CD4-positive, alpha-beta T cell (primary cell): ENCODE measurements around the gene R3HDM2. TPM values are rescaled to one million over a fixed set of nuclear protein-coding genes. Genes with fewer than 3 reads are reported as not detected.

Experiments
- ATAC-seq: fragments of 200-7000 bp; cut with Tn5 transposase; one replicate; pipeline ENCODE4 v1.10.0; 2022; ENCODE audit warnings: mild to moderate bottlenecking; ENCODE audit not compliant: poor library complexity
- CTCF ChIA-PET: fragments of 350-600 bp; sonication (Branson Sonifier 250); formaldehyde crosslinking; loops from one replicate; lab custom pipeline; 2021; ENCODE audit warnings: antibody characterized with exemption, inconsistent platforms; lab: Charles Lee
- POLR2A ChIA-PET: fragments of 350-600 bp; sonication (Branson Sonifier 250); formaldehyde crosslinking; loops from one replicate; lab custom pipeline; 2021; ENCODE audit warnings: antibody characterized with exemption, inconsistent platforms; lab: Charles Lee
- DNase-seq, 14 experiments: peaks; one replicate each; pipeline ENCODE4 v3.0.0-alpha.2; 2013 to 2020; ENCODE audit warnings: mixed read lengths in 2 of 14
- H3K27ac ChIP-seq, 2 donors: one replicate each; pipeline versions ENCODE4 v1.5.1 to v1.7.0; 2013; ENCODE audit warnings: low read length in 2 of 2, low read depth in 1 of 2, mild to moderate bottlenecking in 1 of 2
- H3K27me3 ChIP-seq, 2 experiments: 1 replicate in 1 of 2; 2 replicates in 1 of 2; pipeline versions ENCODE4 v1.6.1 to v1.7.0; 2013; ENCODE audit warnings: low read length in 2 of 2, control low read depth in 1 of 2, mild to moderate bottlenecking in 1 of 2, moderate library complexity in 1 of 2; ENCODE audit not compliant: insufficient read depth in 2 of 2, control insufficient read depth in 1 of 2
- H3K36me3 ChIP-seq: one replicate; pipeline ENCODE4 v1.6.1; 2013; ENCODE audit warnings: low read length, control low read depth; ENCODE audit not compliant: insufficient read depth
- H3K4me1 ChIP-seq: one replicate; pipeline ENCODE4 v1.6.1; 2013; ENCODE audit warnings: low read length, control low read depth; ENCODE audit not compliant: insufficient read depth
- H3K4me3 ChIP-seq: one replicate; pipeline ENCODE4 v1.5.1; 2013; ENCODE audit warnings: mild to moderate bottlenecking, low read length, moderate library complexity
- H3K9me3 ChIP-seq, 2 experiments: 1 replicate in 1 of 2; 2 replicates in 1 of 2; pipeline versions ENCODE4 v1.6.1 to v1.7.0; 2013; ENCODE audit warnings: low read length in 2 of 2, mild to moderate bottlenecking in 2 of 2, control low read depth in 1 of 2, moderate library complexity in 1 of 2; ENCODE audit not compliant: control insufficient read depth in 1 of 2, insufficient read depth in 1 of 2
- H3K27ac Mint-ChIP-seq: one replicate; pipeline ENCODE4 v1.8.0; 2020; ENCODE audit warnings: mixed read lengths
- H3K27me3 Mint-ChIP-seq: one replicate; pipeline ENCODE4 v1.8.0; 2021; ENCODE audit warnings: mixed read lengths
- H3K36me3 Mint-ChIP-seq: one replicate; pipeline ENCODE4 v1.8.0; 2021; ENCODE audit warnings: low read depth, mixed read lengths
- H3K4me1 Mint-ChIP-seq: one replicate; pipeline ENCODE4 v1.8.0; 2021; ENCODE audit warnings: low read depth, mixed read lengths
- H3K4me3 Mint-ChIP-seq: one replicate; pipeline ENCODE4 v1.8.0; 2020; ENCODE audit warnings: mild to moderate bottlenecking, mixed read lengths
- H3K9me3 Mint-ChIP-seq: one replicate; pipeline ENCODE4 v1.8.0; 2020; ENCODE audit warnings: mixed read lengths
- CTCF ChIP-seq: fragments of 200-600 bp; IDR thresholded peaks from one replicate; pipeline ENCODE4 v1.8.0; 2022; ENCODE audit warnings: antibody characterized with exemption, mild to moderate bottlenecking
- intact Hi-C, 2 experiments: fragments of 100-400 bp; cut with DNase I in 1 of 2; cut with micrococcal nuclease in 1 of 2; formaldehyde crosslinking; loops; one replicate each; pipeline versions ENCODE4 v1.15.1 to v1.9.0; 2023 to 2025; cut with DNase I, micrococcal nuclease
- total RNA-seq, 174 experiments: library from RNA in 2 of 174; stranded (reverse) in 2 of 174; gene quantifications; one replicate each; pipeline ENCODE4 v1.2.3 and lab custom pipeline; 2021 to 2026

R3HDM2 gene
- total RNA-seq, 2 experiments from 2014 or later, result 106 to 115 TPM

GRCh38 chr12:57381693-57382220 is 49.1 kb downstream of the R3HDM2 start:
- peaks cover 12% of the 10 kb centered on the region for H3K36me3 ChIP-seq
- H3K27ac ChIP-seq, result no peak overlapping the region
- no peaks in the 10 kb centered on the region for H3K4me1 ChIP-seq
- H3K36me3 Mint-ChIP-seq, result peaks cover 46% of the 10 kb centered on the region
- H3K4me3 Mint-ChIP-seq, result no peak overlapping the region
- peaks cover 10% of the 10 kb centered on the region for H3K4me1 Mint-ChIP-seq
- no peaks in the 10 kb centered on the region for H3K9me3 Mint-ChIP-seq
- no peaks in the 10 kb centered on the region for H3K27me3 Mint-ChIP-seq
- H3K27ac Mint-ChIP-seq, result no peak overlapping the region
- no peaks in the 10 kb centered on the region for H3K9me3 ChIP-seq
- no peaks in the 10 kb centered on the region for H3K27me3 ChIP-seq
- intact Hi-C loops, result no loop called here
- ChIA-PET CTCF (no interaction called here), POLR2A (no interaction called here)
- DNase-seq (no peak), ATAC-seq (no peak)
- no peak overlapping the region for H3K4me3 ChIP-seq
- no peak for TF ChIP-seq CTCF

- intact Hi-C loops, result no loop called here
Measured at GRCh38 chr12:57380300-57380699, 50.5 kb downstream of the R3HDM2 start.

GRCh38 chr12:57377103-57377840 is 53.6 kb downstream of the R3HDM2 start:
- Histone ChIP-seq H3K27ac (no peak overlapping the region), H3K27me3 (no peaks in the 10 kb centered on the region), H3K36me3 (peaks cover 6% of the 10 kb centered on the region), H3K4me1 (no peaks in the 10 kb centered on the region), H3K4me3 (no peak overlapping the region), H3K9me3 (no peaks in the 10 kb centered on the region)
- no peak for TF ChIP-seq CTCF
- Mint-ChIP-seq H3K4me3 (no peak overlapping the region), H3K36me3 (peaks cover 42% of the 10 kb centered on the region), H3K27ac (no peak overlapping the region), H3K27me3 (no peaks in the 10 kb centered on the region), H3K9me3 (no peaks in the 10 kb centered on the region), H3K4me1 (peaks cover 10% of the 10 kb centered on the region)
- ATAC-seq (no peak), DNase-seq (no peak)
- POLR2A ChIA-PET, result no interaction called here
- intact Hi-C loops, result no loop called here
- CTCF ChIA-PET, result no interaction called here

More at GRCh38 chr12:57380300-57380699, 50.5 kb downstream of the R3HDM2 start:
- Histone ChIP-seq H3K27ac (no peak overlapping the region), H3K4me3 (no peak overlapping the region), H3K36me3 (peaks cover 11% of the 10 kb centered on the region), H3K9me3 (no peaks in the 10 kb centered on the region), H3K27me3 (no peaks in the 10 kb centered on the region), H3K4me1 (no peaks in the 10 kb centered on the region)
- ChIA-PET CTCF (no interaction called here), POLR2A (no interaction called here)
- ATAC-seq, result no peak
- DNase-seq, result no peak
- no peaks in the 10 kb centered on the region for H3K9me3 Mint-ChIP-seq
- H3K27ac Mint-ChIP-seq, result no peak overlapping the region
- H3K27me3 Mint-ChIP-seq, result no peaks in the 10 kb centered on the region
- H3K4me1 Mint-ChIP-seq, result peaks cover 10% of the 10 kb centered on the region
- H3K36me3 Mint-ChIP-seq, result peaks cover 47% of the 10 kb centered on the region
- H3K4me3 Mint-ChIP-seq, result no peak overlapping the region
- no peak for TF ChIP-seq CTCF
